DMS79 treated with DMSO at 0.1 percent for 48 hours (cell line): ENCODE measurements around the gene NUTM2G.
"Not testable (repeated sequence)": the region's sequence is repeated elsewhere in the genome, so short reads cannot be mapped to it uniquely, and the experiment has no call there.

Experiments used
- DNase-seq: peaks from one replicate; lab custom pipeline; 2025; lab: John Stamatoyannopoulos, UW

The NUTM2G gene, protein sequence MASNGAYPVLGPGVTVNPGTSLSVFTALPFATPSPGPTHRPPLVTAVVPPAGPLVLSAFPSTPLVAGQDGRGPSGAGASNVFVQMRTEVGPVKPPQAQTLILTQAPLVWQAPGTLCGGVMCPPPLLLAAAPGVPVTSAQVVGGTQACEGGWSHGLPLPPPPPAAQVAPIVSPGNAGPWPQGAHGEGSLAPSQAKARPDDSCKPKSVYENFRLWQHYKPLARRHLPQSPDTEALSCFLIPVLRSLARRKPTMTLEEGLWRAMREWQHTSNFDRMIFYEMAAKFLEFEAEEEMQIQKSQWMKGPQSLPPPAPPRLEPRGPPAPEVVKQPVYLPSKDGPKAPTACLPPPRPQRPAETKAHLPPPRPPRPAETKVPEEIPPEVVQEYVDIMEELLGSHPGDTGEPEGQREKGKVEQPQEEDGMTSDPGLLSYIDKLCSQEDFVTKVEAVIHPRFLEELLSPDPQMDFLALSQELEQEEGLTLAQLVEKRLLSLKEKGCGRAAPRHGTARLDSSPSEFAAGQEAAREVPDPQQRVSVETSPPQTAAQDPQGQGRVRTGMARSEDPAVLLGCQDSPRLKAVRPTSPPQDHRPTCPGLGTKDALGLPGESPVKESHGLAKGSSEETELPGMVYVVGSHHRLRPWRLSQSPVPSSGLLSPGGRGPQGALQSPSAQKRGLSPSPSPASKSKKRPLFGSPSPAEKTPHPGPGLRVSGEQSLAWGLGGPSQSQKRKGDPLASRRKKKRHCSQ

GRCh38 chr9:96928543-96928942, at the start of gene NUTM2G:
Gene NUTM2G (plus strand): TSS chr9:96928843. CDS start chr9:96929025, 182 bp downstream.
- not testable (repeated sequence) for DNase-seq

GRCh38 chr9:96883922-96884321, 44.7 kb upstream of the NUTM2G start:
- DNase-seq: no peak

DNA sequence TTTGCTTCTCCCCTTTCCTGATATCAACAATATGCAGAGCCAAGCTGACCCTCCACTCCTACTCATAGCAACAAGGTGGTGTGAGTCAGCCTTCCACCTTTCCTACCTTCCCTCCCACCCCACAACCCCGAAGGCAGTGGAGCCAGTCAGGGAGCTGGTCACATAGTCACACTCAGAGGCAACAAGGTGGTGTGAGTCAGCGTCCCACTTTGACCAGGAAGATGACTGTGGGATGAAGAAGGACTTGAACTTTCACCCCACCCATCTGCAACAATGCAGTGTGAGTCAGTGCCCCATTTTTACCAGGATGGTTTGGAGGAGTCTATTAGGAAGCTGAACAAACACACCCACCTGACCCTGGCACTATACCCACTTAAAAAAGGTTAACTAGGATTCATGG, 44.2 kb upstream of the NUTM2G start:
- DNase-seq: no peak

DNA sequence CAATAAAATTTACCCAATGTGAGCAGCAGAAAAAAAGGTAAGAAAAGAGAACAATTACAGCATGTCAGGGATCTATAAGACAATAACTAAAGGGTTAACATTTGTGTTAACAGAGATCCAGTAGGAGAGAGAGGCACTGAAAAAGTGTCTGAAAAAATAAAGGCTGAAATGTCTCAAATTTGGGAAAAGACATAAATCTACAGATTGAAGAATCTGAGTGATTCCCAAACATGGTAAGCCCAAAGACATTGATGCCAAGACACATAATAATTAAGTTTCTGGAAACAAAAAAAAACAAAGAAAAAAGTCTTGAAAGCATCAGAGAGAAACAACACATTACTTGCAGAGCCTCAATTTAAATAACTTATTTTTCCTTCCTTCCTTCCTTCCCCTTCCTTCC, 43.2 kb upstream of the NUTM2G start:
- DNase-seq: no peak

GRCh38 chr9:96888591-96888990, 40.1 kb upstream of the NUTM2G start:
- no peak for DNase-seq

DNA sequence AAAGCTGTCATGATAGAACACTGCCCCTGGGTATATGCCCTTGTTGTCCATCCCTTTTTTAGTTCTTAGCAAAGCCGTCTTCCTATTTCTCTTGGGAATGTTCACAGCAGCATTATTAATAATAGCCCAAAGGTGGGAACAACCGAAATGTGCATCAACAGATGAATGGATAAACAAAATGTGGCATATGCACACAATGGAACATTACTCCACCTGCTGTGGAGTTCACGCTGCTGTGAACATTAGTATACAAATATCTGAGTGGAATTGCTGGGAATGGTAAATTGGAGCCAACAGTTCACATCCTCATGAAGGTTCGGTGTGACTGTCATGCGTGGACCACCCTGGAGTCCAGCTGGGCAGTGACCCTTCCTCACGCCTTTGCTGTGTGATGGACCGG, 36.5 kb upstream of the NUTM2G start:
- DNase-seq: no peak

- not testable (repeated sequence) for DNase-seq
Observed at GRCh38 chr9:96900010-96900409, 28.6 kb upstream of the NUTM2G start.

DNA sequence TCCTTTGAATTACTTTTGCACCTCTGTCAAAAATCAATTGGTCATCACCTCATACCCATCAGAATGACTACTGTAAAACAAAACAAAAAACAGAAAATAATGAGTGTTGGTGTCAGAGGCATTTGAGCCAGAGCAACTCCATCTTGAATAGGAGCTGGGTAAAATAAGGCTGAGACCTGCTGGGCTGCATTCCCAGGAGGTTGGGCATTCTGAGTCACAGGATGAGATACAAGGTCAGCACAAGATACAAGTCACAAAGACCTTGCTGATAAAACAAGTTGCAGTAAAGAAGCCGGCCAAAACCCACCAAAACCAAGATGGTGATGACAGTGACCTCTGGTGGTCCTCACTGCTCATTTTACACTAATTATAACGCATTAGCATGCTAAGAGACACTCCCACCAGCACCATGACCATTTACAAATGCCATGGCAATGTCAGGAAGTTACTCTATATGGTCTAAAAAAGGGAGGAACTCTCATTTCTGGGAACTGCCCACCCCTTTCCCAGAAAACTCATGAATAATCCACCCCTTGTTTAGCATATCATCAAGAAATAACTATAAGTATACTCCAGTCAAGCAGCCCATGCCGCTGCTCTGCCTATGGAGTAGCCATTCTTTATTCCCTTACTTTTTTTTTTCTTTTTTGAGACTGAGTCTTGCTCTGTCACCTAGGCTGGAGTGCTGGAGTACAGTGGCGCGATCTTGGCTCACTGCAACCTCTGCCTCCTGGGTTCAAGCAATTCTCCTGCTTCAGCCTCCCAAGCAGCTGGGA, 23.5 kb upstream of the NUTM2G start:
- not testable (repeated sequence) for DNase-seq

DNA sequence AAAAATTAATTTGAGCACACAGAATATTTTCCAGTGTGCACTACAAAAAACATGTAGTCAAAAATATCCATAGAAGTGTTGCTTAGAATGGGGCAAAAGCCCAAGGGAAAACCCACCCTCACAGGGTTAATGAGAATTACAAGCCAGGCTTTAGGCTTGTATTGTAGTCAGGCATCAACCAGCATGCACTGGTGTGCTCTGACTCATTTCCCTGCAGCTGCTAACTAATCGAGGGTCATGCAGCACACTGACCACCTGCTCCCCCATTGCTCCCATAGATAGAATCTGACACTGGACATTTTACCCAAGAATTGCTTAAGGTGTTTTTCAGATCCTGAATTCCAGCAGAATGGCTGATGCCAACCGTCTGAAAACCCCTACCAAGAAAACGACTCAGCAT, 20.2 kb upstream of the NUTM2G start:
- not testable (repeated sequence) for DNase-seq

- DNase-seq: not testable (repeated sequence)
Observed at GRCh38 chr9:96915539-96915938, 13.1 kb upstream of the NUTM2G start.

DNA sequence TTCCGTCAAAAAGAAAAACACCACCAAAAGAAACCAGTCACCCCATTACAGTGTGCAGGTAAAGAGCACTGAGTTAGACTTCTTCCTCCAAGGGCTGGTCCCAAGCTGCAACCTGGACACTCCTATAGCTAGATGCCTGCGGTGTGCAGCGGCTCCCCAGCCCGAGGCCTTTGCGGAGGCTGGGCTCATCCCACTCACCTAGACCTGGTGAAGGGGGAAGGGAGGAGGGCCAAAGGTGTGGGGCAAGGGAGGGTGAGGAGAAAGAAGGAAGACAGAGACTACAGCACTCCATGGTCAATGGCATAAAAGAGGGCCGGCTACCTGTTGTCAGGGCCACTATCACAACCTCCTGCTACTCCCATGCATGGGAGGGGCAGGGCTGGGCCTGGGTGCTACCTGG, 12.1 kb upstream of the NUTM2G start:
- not testable (repeated sequence) for DNase-seq

- DNase-seq: not testable (repeated sequence)
Observed at GRCh38 chr9:96918550-96918949, 10.1 kb upstream of the NUTM2G start.

- not testable (repeated sequence) for DNase-seq
Observed at GRCh38 chr9:96920803-96921202, 7.8 kb upstream of the NUTM2G start.

GRCh38 chr9:96925587-96925986, 3.1 kb upstream of the NUTM2G start:
- not testable (repeated sequence) for DNase-seq

GRCh38 chr9:96931665-96932064, 3.0 kb downstream of the NUTM2G start:
- not testable (repeated sequence) for DNase-seq

DNA sequence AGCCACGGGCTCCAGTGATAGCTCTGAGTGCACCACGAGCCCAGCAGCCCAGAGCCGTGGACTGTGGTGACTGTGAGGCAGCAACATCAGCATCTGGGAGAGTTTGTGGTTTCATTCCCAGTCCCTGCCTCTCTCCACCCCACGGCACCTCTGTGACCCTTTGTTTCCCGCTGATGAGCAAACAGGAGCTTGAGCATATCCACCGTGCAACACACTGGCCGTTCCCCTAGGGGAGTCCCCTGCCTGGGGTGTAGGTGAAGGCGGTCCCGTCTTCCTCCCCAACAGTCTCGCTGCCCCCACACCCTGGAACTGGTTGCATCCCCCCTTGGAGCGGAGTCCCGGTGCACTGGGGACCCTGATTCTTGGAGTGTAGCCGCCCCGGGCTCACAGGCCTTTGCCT, 5.5 kb downstream of the NUTM2G start:
- DNase-seq: not testable (repeated sequence)

GRCh38 chr9:96934706-96935105, 6.1 kb downstream of the NUTM2G start:
- not testable (repeated sequence) for DNase-seq

- DNase-seq: not testable (repeated sequence)
Observed at GRCh38 chr9:96935401-96935800, 6.8 kb downstream of the NUTM2G start.

- not testable (repeated sequence) for DNase-seq
Observed at GRCh38 chr9:96937442-96937841, 8.8 kb downstream of the NUTM2G start.

DNA sequence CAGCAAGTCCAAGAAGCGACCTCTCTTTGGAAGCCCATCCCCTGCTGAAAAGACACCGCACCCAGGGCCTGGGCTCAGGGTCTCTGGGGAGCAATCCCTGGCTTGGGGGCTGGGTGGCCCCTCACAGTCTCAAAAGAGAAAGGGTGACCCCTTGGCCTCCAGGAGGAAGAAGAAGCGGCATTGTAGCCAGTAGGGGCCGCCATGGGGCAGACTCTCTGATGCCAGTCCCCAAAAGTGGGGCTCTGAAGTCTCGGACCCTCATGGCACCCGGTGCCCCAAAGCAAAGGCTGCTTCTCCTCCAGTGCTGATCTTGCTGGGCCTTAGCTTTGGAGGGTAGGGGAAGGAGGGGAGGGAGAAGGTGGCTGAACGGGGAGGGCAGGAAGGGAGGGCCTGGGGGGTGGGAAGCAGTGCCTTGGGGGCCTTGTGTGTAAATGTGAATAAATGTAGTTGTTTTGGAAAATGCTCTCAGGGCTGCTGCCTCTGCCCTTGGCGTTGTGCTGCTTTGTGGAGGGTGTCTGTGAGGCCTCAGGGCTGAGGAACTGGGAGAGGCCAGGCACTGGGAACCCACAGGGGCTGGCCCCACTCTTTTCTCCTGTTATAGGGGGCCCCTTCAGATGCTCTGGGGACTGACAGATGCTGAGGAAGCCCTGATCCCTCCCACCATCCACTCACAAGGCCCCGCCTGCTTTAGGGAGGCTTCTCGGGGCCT, 10.5 kb downstream of the NUTM2G start:
- not testable (repeated sequence) for DNase-seq

- DNase-seq: not testable (repeated sequence)
Observed at GRCh38 chr9:96940982-96941381, 12.3 kb downstream of the NUTM2G start.

DNA sequence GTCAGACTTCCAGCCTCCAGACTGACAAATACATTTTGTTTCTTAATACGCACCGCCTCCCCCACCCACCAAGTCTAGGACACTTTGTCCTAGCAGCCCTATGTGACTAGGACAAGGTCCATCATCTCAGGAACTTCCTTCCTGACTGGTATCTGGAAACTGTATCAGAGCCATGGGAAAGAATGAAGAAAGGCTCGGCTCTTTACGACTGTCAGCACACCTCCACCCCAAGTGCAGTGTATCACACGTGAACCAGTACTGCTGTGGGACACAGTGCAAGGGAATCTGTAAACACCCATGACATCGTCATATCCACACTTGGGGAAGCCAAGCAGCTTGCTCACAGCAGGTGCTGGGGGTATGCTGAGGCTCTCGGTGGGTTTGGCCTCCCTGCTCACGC, 13.0 kb downstream of the NUTM2G start:
- not testable (repeated sequence) for DNase-seq
